Heart left ventricle (tissue), 13 donors: Measurements from ENCODE around the gene PRR23E.

Experiments
- CTCF ChIP-seq, 12 donors: fragments of 200-600 bp; sonication (generic) in 4 of 12; IDR thresholded peaks; one replicate each; pipeline versions ENCODE4 v1.5.0 to v1.8.0; 2018 to 2022; ENCODE audit warnings: antibody characterized with exemption in 12 of 12, mild to moderate bottlenecking in 5 of 12
- POLR2A ChIP-seq, 2 donors: fragments of 450-650 bp; IDR thresholded peaks; one replicate each; pipeline ENCODE4 v1.6.1; 2017; ENCODE audit warnings: antibody characterized with exemption in 2 of 2, mild to moderate bottlenecking in 2 of 2, moderate library complexity in 2 of 2
- donor health status: ischemic (EF 13 %, LVEDD 7.1; RV severe dilation, severe dysfunction).
- donor health status: DM: no; HTN: yes; CAD: no.
- donor health status: DM: no; HTN: no; CAD: no.
- donor health status: ischemic (EF 25% LVEDD 6.9; RV normal size, moderate dysfunction).
- donor health status: ischemic (EF 25% LVEDD 5.7; RV mildly dilated, moderate dysfunction).
- donor health status: ischemic (EF 35%, LVEDD 5.7; RV mildly dilated, moderate dysfunction).
- donor health status: nonischemic (EF 11% LVEDD 7.7; RV severe dilation, severe dysfunction).
- donor health status: DM: yes; HTN: yes; CAD: no.
- donor health status: PGD.
- donor health status: ischemic (EF 29% LVEDD 5.4; RV normal size, mild dysfunction).
- donor health status: nonischemic (EF 23%, LVEDD 6.1; RV moderate dilation, normal function).

GRCh38 chr3:127171721-127172120 is 21.2 kb upstream of the PRR23E start:
- no peak for TF ChIP-seq CTCF (IDR thresholded peaks at IDR 0.05)
- no peak for TF ChIP-seq POLR2A (IDR thresholded peaks at IDR 0.05)
